Measurements from ENCODE around the gene FAM204A.
A peak's percentile ranks its signal among the peaks of the same experiment; 100 is the strongest.

Gene FAM204A

DNA sequence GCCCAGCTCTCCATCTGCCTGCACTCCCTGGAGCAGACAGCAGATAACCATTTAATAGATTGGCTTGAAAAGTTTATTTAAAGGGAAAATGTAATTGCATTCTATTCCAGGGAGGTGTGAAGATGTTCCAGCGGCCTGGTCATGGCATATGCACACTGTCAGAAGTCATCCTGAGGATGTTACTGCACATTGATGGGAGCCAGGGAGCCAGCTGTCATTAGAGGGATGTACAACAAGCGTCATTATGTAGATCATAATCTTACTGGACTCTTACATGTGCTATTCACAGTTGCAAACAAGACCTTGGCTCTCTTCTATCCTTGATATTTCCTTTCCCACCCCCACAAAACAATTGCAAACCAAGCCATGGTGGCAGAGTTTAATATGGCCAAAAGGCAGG lies 65.4 kb downstream of the FAM204A start:
- DNase-seq = no peak

DNA sequence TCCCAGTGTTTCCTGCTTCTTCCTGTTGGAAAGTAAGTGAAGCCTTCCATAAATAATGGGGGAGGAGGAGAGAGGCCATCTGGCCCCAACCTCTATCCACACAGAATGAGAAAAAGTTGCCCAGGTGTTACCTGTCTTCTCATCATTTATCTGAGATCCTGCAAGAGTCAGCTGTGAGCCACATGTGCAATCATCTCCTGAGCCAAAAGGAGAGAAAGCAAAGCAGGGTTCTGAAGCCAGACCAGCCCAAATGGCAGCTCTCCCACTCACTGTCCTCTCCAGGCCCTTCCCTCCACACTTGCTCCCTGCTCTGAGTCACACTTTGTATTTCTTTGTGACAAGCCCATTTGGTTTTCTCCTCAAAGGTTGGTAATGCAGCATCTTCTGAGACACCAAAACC lies 65.9 kb downstream of the FAM204A start:
- no peak for DNase-seq

DNA sequence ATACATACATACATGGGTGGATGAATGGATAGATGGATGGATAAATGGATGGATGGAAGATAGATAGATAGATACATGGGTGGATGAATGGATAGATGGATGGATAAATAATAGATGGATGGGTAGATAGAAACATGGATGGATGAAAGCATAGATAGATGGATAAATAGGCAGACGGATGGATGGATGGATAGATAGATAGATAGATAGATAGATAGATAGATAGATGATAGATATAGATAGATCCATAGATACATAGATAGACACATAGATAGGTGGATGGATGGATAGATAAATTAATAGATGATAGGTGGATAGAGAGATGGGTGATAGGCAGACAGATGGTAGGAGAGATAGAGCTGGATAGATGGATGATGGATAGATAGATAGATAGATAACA lies 68.5 kb downstream of the FAM204A start:
- no peak for DNase-seq

DNA sequence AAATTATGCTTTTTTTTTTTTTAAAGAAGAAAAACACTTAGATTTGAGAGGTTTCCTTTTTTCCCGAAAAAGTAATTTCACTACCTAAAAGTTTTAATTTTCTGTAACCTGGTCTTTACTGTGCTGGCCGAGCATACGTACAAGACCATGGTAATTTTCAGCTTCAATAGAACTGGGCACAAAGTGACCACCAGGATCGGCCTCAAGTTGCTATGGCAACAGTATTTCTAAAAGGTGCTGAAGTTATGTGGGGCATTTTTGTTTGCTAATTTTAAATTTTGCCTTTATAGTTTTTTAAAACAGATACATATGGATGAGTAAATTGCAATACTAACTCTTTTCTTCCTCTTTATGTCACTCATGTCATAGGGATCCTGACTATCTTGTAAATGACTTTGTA lies 69.4 kb downstream of the FAM204A start:
- DNase-seq = no peak

DNA sequence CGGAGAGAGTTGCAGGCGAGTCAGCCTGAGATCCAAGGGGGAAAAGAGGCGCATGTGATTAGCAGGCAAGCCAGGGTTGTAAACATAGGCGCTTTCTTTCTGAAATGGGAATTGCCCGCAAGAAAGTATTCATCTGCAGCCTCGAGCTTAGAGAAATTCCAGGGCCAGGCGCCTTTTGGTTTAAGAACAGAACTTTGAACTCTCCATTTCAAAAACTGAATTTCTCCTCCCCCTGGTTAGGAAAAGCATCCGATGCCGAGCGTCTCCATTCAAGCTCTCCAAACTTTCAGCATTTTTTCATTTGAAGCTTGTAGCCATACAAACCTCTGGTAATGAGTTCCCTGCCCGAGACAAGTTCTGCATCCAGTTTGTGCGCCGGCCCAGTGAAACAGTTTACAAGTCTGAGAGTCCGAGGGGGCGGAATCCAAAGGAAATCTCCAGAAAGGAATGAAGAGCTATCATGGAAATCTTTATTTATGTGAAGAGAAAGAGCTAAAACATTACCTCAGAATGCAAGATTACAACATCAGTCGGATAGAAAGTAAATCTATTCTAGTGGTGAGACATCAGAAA lies 69.9 kb downstream of the FAM204A start:
- DNase-seq = no peak

DNA sequence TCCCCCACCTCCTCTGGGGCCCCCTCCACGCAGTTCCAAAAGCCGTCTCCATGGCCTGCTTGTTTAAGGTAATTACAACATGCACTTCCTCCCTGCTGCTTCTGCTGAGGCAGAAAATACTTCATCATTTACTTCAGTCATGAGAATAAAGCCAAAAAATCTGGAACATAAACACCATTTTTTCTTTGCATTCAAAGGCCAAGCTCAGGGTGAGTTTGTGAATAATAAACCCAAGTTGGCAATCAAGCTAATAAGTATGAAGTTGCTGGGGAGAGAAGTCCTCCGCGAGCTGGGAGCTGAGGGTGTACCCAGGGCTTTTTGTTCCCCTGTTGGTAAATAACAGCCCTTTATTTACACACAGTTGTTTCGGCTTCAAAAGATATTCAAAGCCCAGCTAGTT lies 70.5 kb downstream of the FAM204A start:
- no peak for DNase-seq

DNA sequence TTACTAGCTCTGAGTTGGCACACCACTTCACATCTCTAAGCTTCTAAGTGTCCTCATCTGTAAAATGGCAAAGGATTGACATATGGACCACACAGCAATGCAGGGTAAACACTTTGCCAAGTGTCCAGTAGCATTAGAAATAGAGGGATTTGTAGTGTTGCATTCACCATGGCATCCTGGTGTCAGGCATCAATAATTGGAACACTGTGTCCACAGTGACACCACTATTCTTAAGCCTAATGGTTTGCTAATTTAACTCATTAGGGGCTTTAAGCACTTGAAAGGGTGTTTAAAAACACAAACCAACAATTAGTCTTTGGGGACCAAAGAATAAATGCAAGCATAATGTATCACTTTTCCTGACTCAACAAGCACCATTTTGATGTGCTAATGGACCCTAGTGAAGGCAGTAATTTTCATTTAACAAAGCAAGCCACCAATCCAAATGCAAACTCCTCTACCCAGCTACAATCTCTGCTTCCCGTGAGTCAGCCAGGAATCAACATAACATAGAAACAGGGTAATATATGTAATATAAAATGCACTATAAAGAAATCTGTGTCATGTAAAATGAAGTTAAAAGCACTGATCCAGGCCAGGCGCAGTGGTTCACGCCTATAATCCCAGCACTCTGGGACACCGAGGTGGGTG lies 75.9 kb downstream of the FAM204A start:
- peak; percentile 81 for DNase-seq

DNA sequence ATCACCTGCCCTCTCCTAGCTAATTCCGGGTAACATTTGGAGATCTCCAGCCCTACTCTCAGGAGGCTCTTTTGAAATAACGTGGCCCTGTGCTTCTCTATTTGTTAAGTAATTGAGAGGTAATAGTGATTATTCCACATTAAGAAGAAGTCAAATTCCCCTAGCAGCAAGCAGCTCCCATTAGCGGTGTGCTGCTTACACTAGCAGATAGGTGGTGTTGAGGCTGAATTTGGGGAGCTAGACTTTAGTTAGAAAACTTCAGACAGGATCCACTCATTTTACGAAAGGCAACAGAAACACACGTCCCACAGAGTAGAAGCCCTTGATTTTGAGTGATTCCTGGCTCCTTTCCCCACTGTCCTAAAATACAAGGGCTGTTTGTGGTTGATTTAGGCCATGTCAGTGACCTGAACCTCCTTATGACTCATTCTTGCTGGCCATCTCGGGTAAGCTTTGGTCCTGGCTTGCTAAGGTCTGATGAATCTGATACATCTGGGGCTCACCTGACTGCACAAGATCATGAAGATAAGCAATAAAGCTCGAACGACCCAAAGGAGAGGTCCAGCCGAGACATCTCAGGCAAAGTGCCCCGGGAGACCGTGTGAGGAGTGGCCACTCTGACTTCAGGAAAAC lies 77.2 kb downstream of the FAM204A start:
- DNase-seq = peak; percentile 53

DNA sequence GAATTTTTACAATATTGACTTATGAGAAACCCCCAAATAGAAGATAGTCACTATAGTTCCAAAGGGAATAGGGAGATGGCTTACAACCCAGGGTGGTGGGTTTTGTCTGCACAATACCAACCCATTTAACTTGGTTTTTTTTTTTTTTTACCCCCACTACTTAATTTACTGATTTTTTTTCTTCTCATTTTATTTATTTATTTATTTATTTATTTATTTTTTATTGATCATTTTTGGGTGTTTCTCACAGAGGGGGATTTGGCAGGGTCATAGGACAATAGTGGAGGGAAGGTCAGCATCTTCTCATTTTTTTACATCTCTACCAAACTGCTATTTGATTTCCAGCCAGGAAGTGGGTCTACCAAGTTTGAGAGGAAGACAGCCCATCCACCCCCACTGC lies 77.9 kb downstream of the FAM204A start:
- DNase-seq = no peak

DNA sequence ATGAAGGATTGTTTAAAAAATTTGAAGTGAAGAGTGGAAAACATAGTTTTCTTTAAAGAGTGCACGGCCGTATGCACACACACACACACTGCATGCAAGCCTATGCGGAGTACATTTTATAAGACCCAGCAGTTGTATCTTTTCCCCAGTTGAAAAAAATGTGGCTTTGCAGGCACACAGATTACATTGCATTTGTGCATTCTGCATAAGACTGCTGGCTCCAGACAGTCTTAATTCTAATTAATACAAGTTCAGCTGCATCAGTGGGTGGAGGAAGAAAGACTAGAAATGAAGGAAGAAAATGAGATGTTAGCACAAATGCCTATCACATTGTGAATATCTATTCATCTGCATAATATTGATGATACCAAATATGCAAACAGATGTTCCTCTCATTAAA lies 79.6 kb downstream of the FAM204A start:
- DNase-seq = no peak

DNA sequence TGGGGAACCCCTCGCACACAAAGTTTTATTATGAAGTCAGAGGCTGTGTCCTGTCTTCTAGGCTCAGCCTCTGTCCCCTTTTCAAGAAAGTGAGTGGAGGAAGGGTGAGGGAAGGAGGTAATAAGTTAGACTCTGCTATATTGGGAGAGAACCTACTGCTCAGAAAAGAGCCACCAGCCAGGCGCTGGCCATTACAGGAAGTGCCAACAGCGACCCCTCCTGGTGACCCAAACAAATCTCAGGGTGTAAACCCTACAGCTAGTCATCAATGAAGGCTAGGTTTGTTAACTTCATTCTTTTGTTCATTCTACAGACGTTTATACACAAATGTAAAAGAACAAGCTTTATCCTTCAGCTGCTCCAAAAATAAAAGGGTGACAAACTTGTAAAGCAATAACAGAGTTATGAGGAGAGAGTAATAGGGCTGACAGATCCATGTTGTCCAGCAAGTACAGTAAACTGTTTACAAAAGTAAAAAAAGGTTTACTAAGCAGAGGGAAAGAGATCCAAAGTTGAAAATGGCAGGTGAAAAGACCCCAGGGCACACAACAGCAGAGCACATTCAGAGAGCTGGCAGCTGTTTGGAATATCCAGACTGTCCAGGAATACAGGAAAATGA lies 82.7 kb downstream of the FAM204A start:
- peak; percentile 20 for DNase-seq

DNA sequence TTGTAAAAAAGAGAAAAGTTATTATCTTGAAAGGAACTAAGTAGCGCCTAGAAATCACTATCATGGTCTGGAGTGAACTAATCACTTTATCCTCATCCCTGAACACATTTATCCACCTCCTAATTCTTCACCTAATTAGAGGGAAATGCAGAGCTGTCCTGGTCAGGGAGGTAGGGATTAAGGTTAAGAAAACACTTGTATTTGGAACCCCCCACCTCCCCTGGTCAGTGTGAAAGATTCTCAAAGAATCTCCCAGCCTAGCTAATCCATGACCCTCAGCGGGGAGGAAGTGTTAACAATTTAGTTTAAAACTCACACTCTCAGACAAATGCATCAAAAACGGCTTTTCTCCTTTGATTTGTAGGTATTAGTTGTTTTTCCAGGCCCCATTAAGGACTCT lies 83.8 kb downstream of the FAM204A start:
- DNase-seq = no peak

DNA sequence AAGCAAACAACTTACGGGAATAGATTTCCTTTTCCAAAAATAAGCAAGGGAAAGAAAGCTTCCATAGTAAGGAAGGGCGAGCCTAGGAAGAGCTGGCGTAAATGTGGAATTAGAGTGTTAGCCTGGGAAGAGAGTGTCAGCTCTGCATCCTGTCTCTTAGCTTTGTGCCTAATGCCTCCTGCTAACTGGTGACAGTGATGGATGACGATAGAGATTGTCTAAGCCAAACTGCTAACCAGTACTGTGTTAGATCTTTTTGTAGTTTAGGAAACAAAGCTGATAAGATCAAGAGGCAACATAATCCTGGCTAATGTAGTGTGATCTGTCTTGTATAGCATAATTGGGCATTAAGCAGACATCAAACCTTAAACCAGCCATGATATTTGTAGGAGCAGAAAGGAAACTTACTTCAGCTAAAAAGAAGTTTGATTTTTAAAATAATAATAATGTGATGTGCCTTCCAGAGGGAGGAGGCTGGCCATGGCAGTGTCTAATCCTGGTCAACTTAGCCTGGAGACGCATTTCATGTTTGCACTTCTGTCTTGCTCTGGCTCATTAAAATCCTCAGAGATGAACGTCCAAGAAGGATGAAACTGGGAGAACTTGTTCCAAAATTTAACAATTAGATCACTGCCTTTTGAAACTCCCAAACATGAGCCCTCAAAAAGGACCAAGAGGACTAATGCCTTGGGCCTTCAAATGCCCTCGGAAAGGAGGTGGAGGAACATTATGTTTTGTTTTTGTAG lies 85.1 kb downstream of the FAM204A start:
- DNase-seq = peak; percentile 57

DNA sequence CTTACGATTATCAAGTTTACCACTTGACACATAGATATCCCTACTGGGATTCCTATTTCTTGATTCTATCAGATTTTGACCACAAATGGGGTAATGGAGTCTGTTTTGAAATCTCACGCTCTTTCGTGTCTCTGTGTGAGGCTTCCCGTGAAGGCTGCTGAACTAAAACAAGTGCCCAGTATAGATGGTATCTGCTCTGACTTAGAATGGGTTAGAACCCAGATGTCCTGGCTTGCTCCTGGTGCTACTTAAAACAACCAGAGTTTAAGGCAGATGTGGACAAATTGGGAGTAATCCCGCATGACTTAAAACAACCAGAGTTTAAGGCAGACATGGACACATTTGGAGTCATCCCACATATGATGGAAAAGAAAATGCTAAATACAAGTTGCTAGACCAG lies 85.9 kb downstream of the FAM204A start:
- no peak for DNase-seq

DNA sequence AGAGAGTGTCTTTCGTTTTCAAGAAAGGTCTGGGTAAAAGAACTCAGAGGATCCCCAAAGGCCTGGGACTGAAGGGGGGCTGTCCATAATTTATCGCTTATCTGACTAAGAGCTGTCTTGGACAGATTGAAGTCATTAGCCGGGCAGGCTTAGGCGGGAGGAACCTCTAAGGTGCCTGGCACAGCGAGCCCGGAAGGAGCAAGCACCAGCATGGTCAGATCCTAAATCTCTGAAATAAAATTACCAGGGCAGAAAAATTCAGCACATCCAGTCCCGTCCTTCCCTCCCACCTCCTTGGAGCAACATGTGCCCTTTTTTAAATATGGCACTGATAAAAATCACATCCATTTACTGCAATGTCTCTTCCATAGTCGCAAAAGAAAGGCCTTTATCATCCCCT lies 86.8 kb downstream of the FAM204A start:
- DNase-seq = no peak

DNA sequence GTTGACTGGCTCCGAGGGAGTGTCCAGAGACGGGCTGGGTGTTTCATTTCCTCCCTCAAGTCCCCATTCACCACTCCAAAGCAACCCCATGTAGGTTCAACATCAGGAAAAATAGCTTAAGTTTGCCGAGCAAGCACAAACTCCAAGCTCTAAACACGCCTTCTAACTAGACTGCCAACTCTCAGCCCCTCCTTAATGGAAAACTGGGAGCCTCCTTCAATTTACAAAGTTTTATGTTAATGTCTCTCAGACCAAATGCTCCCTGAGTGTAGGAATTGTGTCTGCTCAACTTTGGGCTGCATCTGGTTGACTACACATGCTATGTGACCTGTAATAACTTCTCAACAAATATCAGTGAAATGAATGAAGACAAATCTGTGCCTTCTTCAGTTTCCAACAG lies 87.5 kb downstream of the FAM204A start:
- no peak for DNase-seq

DNA sequence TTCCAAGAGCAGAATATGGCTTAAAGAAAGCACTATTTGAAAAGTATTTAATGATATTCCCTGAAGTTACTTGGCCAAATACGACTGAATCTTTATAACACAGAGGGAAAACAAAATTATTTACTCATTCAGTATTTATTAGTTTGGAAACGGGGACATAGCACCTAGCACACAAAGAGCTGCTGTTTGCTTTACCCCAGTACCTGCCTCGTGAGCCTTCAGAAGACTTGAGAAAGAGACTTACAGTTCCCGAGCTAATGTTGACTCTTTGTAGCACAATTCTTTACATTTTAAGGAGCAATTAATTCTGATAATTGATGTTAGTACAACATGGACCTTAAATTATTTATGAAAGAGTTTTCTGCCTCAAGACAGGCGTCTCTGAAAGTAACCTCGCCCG lies 88.7 kb downstream of the FAM204A start:
- DNase-seq = no peak

DNA sequence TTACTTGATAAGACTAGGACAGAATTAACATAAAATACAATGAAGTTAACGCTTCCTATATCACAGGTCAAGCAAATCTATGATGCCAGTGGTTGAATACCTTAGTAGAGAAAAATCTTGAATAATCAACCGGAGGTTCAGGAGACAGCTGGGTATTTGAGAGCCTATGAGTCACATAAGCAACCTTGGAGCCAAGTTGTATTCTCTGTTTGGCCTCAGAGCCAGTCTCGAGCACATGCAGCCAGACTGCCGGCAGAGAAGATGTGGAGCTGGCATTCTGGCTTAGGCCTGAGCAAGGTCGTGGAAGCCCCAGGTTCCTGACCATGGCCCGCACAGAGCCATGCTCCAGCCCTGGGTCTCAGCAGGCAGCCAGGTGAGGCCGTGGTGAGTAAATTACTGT lies 90.3 kb downstream of the FAM204A start:
- no peak for DNase-seq

DNA sequence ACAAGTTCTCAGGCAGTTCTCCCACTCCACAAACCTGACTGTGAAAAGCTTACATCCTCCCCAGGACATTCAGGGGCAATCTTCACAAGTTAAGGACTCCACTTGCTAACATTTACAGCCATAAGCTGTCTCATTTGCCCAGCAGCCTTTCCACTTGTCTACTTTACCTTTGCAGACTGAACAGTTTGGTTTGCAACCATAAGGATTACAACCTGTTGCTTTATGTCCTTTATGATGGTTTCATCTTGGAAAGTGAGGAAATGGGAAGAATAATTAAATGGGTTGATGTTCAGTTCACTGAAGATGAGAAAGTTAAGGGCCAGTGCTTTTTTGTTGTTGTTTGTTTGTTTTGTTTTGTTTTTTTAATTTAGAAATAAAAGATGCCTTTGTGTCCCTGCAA lies 92.4 kb downstream of the FAM204A start:
- no peak for DNase-seq

Data from NCI-H1436 treated with DMSO at 0.1 percent for 48 hours (cell line).